GM12878 (cell line): ENCODE measurements around the gene PARP11. TPM values are rescaled to one million over a fixed set of nuclear protein-coding genes. Genes with fewer than 3 reads are reported as not detected.

ENCODE experiments used
- BMI1 ChIP-seq: fragments of 450-650 bp; IDR thresholded peaks from 2 replicates; pipeline ENCODE4 v1.6.1; 2016; ENCODE audit warnings: mild to moderate bottlenecking, moderate library complexity, borderline replicate concordance
- EP300 ChIP-seq, 2 experiments: fragments of 150-350 bp in 1 of 2; IDR thresholded peaks; 2 replicates each; pipeline ENCODE4 v1.6.1; 2011 to 2012; ENCODE audit warnings: low read depth in 2 of 2, low read length in 2 of 2, borderline replicate concordance in 1 of 2, improper control_type of control experiment in 1 of 2, inconsistent platforms in 1 of 2; ENCODE audit not compliant: control insufficient read depth in 1 of 2
- HCFC1 ChIP-seq: fragments of 150-350 bp; IDR thresholded peaks from 2 replicates; pipeline ENCODE4 v1.6.1; 2014; ENCODE audit warnings: low read length
- IKZF2 ChIP-seq, 2 experiments: fragments of 450-650 bp; IDR thresholded peaks; 2 replicates each; pipeline ENCODE4 v1.6.1; 2017; ENCODE audit warnings: mild to moderate bottlenecking in 2 of 2, moderate library complexity in 2 of 2
- JUND ChIP-seq: IDR thresholded peaks from 2 replicates; pipeline ENCODE4 v1.6.1; 2012; ENCODE audit warnings: low read depth, mild to moderate bottlenecking, low read length, improper control_type of control experiment, moderate library complexity
- MEF2B ChIP-seq: fragments of 450-650 bp; IDR thresholded peaks from 2 replicates; pipeline ENCODE4 v1.6.1; 2018; ENCODE audit warnings: mild to moderate bottlenecking, moderate library complexity; ENCODE audit not compliant: partially characterized antibody, poor library complexity, severe bottlenecking
- MYB ChIP-seq: fragments of 150-350 bp; IDR thresholded peaks from 2 replicates; pipeline ENCODE4 v1.6.1; 2014; ENCODE audit warnings: mild to moderate bottlenecking, low read depth, low read length, borderline replicate concordance
- RB1 ChIP-seq: fragments of 450-650 bp; formaldehyde crosslinking; IDR thresholded peaks from 2 replicates; pipeline ENCODE4 v1.6.1; 2017; ENCODE audit warnings: mild to moderate bottlenecking, borderline replicate concordance
- RUNX3 ChIP-seq: IDR thresholded peaks from 2 replicates; pipeline ENCODE4 v1.6.1; 2012; ENCODE audit warnings: low read length, inconsistent platforms
- SMARCA5 ChIP-seq: fragments of 450-650 bp; IDR thresholded peaks from 2 replicates; pipeline ENCODE4 v1.6.1; 2017; ENCODE audit warnings: mild to moderate bottlenecking
- SREBF1 ChIP-seq: IDR thresholded peaks from 2 replicates; pipeline ENCODE4 v1.6.1; 2012; ENCODE audit warnings: mild to moderate bottlenecking, low read length
- SUZ12 ChIP-seq: fragments of 200-600 bp; sonication (generic); IDR thresholded peaks from one replicate; pipeline ENCODE4 v1.6.1; 2018; ENCODE audit warnings: antibody characterized with exemption, mild to moderate bottlenecking; ENCODE audit not compliant: unreplicated experiment
- TCF12 ChIP-seq: IDR thresholded peaks from 2 replicates; pipeline ENCODE4 v1.6.1; 2011; ENCODE audit warnings: low read depth, mild to moderate bottlenecking, low read length
- TCF7 ChIP-seq: IDR thresholded peaks from 2 replicates; pipeline ENCODE4 v1.6.1; 2014; ENCODE audit warnings: antibody characterized with exemption, borderline replicate concordance
- ZNF24 ChIP-seq: fragments of 450-650 bp; IDR thresholded peaks from 2 replicates; pipeline ENCODE4 v1.6.1; 2017; ENCODE audit warnings: antibody characterized with exemption, mild to moderate bottlenecking
- ZSCAN29 ChIP-seq: fragments of 450-650 bp; IDR thresholded peaks from 2 replicates; pipeline ENCODE4 v1.6.1; 2017; ENCODE audit warnings: mild to moderate bottlenecking, moderate library complexity
- polyA plus RNA-seq, 11 experiments: library from polyadenylated mRNA; depleted of rRNA in 4 of 11; unstranded in 6 of 11; stranded (reverse) in 5 of 11; fragments of >200 nt; fragmentation: Nextera tagmentation in 4 of 11; fragmentation: Illumina TruSeq in 1 of 11; extraction: Ambion mirVana in 4 of 11; extraction: Trizol in 1 of 11; gene quantifications; 1 replicate in 1 of 11; 2 replicates in 10 of 11; pipeline versions ENCODE4 v1.2.1 to v1.2.3, GENCODE V29; 2011 to 2016; ENCODE audit warnings: inconsistent platforms in 2 of 11, missing spikeins in 2 of 11, low read depth in 1 of 11
- total RNA-seq, 4 experiments: library from RNA; depleted of rRNA in 3 of 4; stranded (reverse); fragments of >200 nt in 3 of 4; fragmentation: Illumina TruSeq in 1 of 4; extraction: Trizol in 1 of 4; gene quantifications; 2 replicates each; pipeline versions ENCODE4 v1.2.1 to v1.2.3, GENCODE V29; 2013 to 2021
- TF ChIP-seq, protein P1 (sequence below): fragments of 450-650 bp; IDR thresholded peaks from 2 replicates; pipeline ENCODE4 v1.6.1; 2016; ENCODE audit warnings: mild to moderate bottlenecking, moderate library complexity, borderline replicate concordance
- TF ChIP-seq, protein P2 (sequence below): IDR thresholded peaks from 2 replicates; pipeline ENCODE4 v1.6.1; 2011; ENCODE audit warnings: low read depth, low read length, improper control_type of control experiment, borderline replicate concordance
- TF ChIP-seq, protein P3 (sequence below): fragments of 450-650 bp; IDR thresholded peaks from 2 replicates; pipeline ENCODE4 v1.6.1; 2016; ENCODE audit warnings: mild to moderate bottlenecking
- TF ChIP-seq, protein P4 (sequence below): IDR thresholded peaks from 2 replicates; pipeline ENCODE4 v1.6.1; 2011; ENCODE audit warnings: borderline replicate concordance, low read depth, mild to moderate bottlenecking, moderate library complexity, low read length; ENCODE audit not compliant: insufficient read depth, poor library complexity, severe bottlenecking
- TF ChIP-seq, protein P5 (sequence below): fragments of 450-650 bp; IDR thresholded peaks from 2 replicates; pipeline ENCODE4 v1.6.1; 2016; ENCODE audit warnings: mild to moderate bottlenecking

PARP11 gene
- total and polyA plus RNA-seq, 10 of the 15 experiments (the other 5 are each of a cell fraction or from before 2014, with no cell fraction given), result 3.0 to 14.1 (median 6.3) TPM

DNA sequence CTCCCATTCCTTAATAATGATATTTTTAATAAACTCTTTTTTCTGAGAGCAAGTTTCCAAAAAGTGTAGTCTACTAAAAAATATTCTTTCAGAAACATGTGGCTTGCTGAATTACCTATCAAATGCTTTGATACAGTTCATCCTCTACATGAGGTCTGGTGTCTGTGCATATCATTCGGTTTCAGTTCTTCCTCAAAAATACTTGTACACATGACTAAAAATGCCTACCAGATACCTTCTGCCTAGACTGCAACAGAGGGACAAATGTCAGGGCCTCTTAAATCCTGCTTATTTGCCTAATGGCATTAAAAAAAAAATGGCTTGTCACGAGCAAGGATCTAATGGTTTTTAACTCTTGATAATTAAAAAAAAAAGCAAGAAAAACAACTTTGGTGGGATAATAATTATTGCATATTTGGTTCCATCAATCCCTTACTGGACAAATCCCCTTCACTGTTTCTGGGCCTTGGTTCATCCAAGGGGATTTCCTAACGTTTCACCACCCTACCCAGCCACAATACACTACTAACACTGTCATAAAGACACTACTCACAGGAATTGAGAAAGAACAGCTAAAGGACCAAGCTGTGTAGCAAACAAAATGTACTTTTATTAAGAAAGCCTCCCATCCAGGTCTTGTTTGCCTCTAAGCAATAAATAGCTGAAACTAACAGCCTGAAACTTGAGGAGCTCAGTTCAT is 45.7 kb downstream of the PARP11 start (continued):
- TF ChIP-seq, protein P1, sequence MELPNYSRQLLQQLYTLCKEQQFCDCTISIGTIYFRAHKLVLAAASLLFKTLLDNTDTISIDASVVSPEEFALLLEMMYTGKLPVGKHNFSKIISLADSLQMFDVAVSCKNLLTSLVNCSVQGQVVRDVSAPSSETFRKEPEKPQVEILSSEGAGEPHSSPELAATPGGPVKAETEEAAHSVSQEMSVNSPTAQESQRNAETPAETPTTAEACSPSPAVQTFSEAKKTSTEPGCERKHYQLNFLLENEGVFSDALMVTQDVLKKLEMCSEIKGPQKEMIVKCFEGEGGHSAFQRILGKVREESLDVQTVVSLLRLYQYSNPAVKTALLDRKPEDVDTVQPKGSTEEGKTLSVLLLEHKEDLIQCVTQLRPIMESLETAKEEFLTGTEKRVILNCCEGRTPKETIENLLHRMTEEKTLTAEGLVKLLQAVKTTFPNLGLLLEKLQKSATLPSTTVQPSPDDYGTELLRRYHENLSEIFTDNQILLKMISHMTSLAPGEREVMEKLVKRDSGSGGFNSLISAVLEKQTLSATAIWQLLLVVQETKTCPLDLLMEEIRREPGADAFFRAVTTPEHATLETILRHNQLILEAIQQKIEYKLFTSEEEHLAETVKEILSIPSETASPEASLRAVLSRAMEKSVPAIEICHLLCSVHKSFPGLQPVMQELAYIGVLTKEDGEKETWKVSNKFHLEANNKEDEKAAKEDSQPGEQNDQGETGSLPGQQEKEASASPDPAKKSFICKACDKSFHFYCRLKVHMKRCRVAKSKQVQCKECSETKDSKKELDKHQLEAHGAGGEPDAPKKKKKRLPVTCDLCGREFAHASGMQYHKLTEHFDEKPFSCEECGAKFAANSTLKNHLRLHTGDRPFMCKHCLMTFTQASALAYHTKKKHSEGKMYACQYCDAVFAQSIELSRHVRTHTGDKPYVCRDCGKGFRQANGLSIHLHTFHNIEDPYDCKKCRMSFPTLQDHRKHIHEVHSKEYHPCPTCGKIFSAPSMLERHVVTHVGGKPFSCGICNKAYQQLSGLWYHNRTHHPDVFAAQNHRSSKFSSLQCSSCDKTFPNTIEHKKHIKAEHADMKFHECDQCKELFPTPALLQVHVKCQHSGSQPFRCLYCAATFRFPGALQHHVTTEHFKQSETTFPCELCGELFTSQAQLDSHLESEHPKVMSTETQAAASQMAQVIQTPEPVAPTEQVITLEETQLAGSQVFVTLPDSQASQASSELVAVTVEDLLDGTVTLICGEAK, result no peak
- TF ChIP-seq HCFC1 (no peak), SUZ12 (no peak), TCF12 (no peak), IKZF2 (IDR thresholded peaks at IDR 0.05) (peak in 1 of 2 experiments; percentile 23; a peak in 2 of 4 replicates), MYB (no peak), RB1 (no peak), SMARCA5 (no peak), MEF2B (no peak), ZNF24 (no peak), SREBF1 (peak; percentile 61; the same call in 1 of the 2 replicates), ZSCAN29 (no peak), RUNX3 (peak; percentile 48; the same call in 1 of the 2 replicates), TCF7 (no peak), JUND (0 out of 2 replicates have a peak, but pooled peaks have one; percentile 36), EP300 (IDR thresholded peaks at IDR 0.05; ENCODE audit: borderline replicate concordance in 1 of 2, control insufficient read depth in 1 of 2, low read depth in 2 of 2, low read length in 2 of 2) (peak in 1 of 2 experiments; percentile 48; a peak in 2 of 4 replicates), BMI1 (no peak)
- TF ChIP-seq, protein P2, sequence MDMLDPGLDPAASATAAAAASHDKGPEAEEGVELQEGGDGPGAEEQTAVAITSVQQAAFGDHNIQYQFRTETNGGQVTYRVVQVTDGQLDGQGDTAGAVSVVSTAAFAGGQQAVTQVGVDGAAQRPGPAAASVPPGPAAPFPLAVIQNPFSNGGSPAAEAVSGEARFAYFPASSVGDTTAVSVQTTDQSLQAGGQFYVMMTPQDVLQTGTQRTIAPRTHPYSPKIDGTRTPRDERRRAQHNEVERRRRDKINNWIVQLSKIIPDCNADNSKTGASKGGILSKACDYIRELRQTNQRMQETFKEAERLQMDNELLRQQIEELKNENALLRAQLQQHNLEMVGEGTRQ, result no peak
- TF ChIP-seq, protein P3, sequence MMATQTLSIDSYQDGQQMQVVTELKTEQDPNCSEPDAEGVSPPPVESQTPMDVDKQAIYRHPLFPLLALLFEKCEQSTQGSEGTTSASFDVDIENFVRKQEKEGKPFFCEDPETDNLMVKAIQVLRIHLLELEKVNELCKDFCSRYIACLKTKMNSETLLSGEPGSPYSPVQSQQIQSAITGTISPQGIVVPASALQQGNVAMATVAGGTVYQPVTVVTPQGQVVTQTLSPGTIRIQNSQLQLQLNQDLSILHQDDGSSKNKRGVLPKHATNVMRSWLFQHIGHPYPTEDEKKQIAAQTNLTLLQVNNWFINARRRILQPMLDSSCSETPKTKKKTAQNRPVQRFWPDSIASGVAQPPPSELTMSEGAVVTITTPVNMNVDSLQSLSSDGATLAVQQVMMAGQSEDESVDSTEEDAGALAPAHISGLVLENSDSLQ, result no peak
- TF ChIP-seq, protein P4, sequence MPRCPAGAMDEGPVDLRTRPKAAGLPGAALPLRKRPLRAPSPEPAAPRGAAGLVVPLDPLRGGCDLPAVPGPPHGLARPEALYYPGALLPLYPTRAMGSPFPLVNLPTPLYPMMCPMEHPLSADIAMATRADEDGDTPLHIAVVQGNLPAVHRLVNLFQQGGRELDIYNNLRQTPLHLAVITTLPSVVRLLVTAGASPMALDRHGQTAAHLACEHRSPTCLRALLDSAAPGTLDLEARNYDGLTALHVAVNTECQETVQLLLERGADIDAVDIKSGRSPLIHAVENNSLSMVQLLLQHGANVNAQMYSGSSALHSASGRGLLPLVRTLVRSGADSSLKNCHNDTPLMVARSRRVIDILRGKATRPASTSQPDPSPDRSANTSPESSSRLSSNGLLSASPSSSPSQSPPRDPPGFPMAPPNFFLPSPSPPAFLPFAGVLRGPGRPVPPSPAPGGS, result no peak
- TF ChIP-seq, protein P5, sequence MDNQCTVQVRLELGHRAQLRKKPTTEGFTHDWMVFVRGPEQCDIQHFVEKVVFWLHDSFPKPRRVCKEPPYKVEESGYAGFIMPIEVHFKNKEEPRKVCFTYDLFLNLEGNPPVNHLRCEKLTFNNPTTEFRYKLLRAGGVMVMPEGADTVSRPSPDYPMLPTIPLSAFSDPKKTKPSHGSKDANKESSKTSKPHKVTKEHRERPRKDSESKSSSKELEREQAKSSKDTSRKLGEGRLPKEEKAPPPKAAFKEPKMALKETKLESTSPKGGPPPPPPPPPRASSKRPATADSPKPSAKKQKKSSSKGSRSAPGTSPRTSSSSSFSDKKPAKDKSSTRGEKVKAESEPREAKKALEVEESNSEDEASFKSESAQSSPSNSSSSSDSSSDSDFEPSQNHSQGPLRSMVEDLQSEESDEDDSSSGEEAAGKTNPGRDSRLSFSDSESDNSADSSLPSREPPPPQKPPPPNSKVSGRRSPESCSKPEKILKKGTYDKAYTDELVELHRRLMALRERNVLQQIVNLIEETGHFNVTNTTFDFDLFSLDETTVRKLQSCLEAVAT, result no peak
